Melanocyte of skin (primary cell): ENCODE data around the gene ANLN. TPM values are rescaled to one million over a fixed set of nuclear protein-coding genes. Genes with fewer than 3 reads are reported as not detected.

Experiments
- total RNA-seq, 2 donors: library from RNA; depleted of rRNA; stranded (reverse); fragments of >200 nt; gene quantifications; 2 replicates each; pipeline ENCODE4 v1.2.3, GENCODE V29; 2012

The ANLN gene
- total RNA-seq, result 100 to 1,000 TPM in 1 of 2 donors, 10 to 100 TPM in 1; 69.5 to 127 TPM

DNA sequence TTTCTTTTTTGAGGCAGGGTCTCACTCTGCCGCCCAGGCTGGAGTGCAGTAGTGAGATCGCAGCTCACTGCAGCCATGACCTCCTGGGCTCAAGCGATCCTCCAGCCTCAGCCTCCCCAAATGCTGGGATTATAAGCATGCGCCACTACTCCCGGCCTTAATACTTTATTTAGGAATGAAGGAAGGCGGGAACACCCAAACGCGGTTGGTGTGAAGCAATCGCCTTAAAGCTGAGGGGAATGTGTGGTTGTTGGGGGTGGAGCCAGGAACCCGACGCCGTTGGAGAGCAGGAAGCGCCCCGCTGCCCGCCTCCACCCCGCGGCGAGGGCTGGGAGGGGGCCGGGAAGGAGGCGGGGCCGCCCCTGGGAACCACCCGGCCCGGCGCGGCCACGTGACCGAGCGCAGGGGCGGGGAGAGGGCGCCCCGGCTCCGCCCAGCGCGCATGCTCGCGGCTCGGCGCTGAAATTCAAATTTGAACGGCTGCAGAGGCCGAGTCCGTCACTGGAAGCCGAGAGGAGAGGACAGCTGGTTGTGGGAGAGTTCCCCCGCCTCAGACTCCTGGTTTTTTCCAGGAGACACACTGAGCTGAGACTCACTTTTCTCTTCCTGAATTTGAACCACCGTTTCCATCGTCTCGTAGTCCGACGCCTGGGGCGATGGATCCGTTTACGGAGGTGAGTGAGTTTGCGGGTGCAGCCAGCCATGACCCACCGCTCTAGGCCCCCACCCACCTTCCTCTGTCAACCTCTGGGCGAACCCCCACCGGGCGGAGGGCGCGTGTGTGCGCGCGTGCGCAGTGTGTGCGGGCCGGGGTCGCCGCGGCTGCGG lies at the start of gene ANLN:
Gene ANLN (plus strand): TSS at position 492 of the 828 bp plus-strand sequence. CDS start 165 bp downstream, at position 657.

Other genes starting within 250 kb of the ANLN start
- gene EEPD1, start 236.6 kb upstream of the ANLN start, total RNA-seq, result 10 to 100 TPM in 1 of 2 donors, 1 to 10 TPM in 1; 5.2 to 12.0 TPM